Pancreas (tissue), 10 donors: Measurements from ENCODE around the gene CNNM3. TPM values are rescaled to one million over a fixed set of nuclear protein-coding genes. Genes with fewer than 3 reads are reported as not detected.

Source experiments
- ATAC-seq, 4 donors: fragments of 200-7000 bp; cut with Tn5 transposase; one replicate each; pipeline versions ENCODE4 v1.8.0 to v1.9.1; 2020; ENCODE audit warnings: mild to moderate bottlenecking in 4 of 4, moderate library complexity in 4 of 4
- DNase-seq, 6 donors: peaks; one replicate each; pipeline ENCODE4 v3.0.0-alpha.2; 2020
- FAIRE-seq: peaks from 2 replicates; lab custom pipeline; 2012; peaks lifted over from hg19 to GRCh38; lab: Jason Lieb, UNC
- H3K27ac ChIP-seq, 4 donors: fragments of 200-600 bp; sonication (generic); 1 replicate in 3 of 4; 2 replicates in 1 of 4; pipeline versions ENCODE4 v1.5.0 to v1.8.0; 2020
- H3K27me3 ChIP-seq, 4 donors: fragments of 200-600 bp; one replicate each; pipeline ENCODE4 v1.8.0; 2021
- H3K36me3 ChIP-seq, 3 donors: fragments of 200-600 bp; sonication (generic) in 1 of 3; one replicate each; pipeline versions ENCODE4 v1.5.0 to v1.8.0; 2020 to 2021
- H3K4me1 ChIP-seq, 3 donors: fragments of 200-600 bp; one replicate each; pipeline ENCODE4 v1.8.0; 2021
- H3K4me3 ChIP-seq, 4 donors: fragments of 200-600 bp; sonication (generic) in 2 of 4; one replicate each; pipeline versions ENCODE4 v1.5.0 to v1.8.0; 2020 to 2021
- H3K9me3 ChIP-seq, 4 donors: fragments of 200-600 bp; one replicate each; pipeline ENCODE4 v1.8.0; 2021
- CTCF ChIP-seq, 4 donors: fragments of 200-600 bp; sonication (generic) in 3 of 4; IDR thresholded peaks; one replicate each; pipeline versions ENCODE4 v1.5.0 to v1.8.0; 2021; ENCODE audit warnings: antibody characterized with exemption in 4 of 4
- WGBS, 2 donors: extraction: QIAGEN DNeasy Blood & Tissue Kit; methylation state at CpG; one replicate each; pipeline ENCODE4 v1.1.7; 2013; 5-methylcytosine and 5-hydroxymethylcytosine counted together
- intact Hi-C, 3 donors: fragments of 100-400 bp; cut with DNase I; formaldehyde crosslinking; loops; one replicate each; pipeline versions ENCODE4 v1.11.1 to v1.14.2; 2022
- polyA plus RNA-seq, 2 donors: library from polyadenylated mRNA; stranded (reverse); fragments of 200-250 nt; gene quantifications; one replicate each; pipeline ENCODE4 v1.2.3, GENCODE V29; 2013
- total RNA-seq, 6 donors: library from RNA; stranded (reverse); fragmentation: NEBNext Ultra II Directional in 4 of 6; extraction: Animal tissue kit (Norgen Biotek cat#: 25700) in 4 of 6; gene quantifications; one replicate each; pipeline versions ENCODE4 v1.2.1 to v1.2.4, GENCODE V29; 2021 to 2023
- donor health status: healthy with polysubstance abuse.
- donor health status: DM: no; HTN: no; CAD: no; lungs with moderate emphysema.
- donor health status: DM: no; HTN: no; CAD: no.
- donor health status: control.
- donor health status: control.
- donor health status: Bipolar disorder and iron deficiency.
- donor health status: DM: yes; HTN: yes; CAD: no.
- donor health status: DM: no; HTN: no; CAD: no.
- donor health status: DM: no; HTN: no; CAD: no.
- donor health status: DM: yes; HTN: yes; CAD: no.

CNNM3 gene
- total and polyA plus RNA-seq, 8 donors = 13.6 to 35.1 (median 25.1) TPM

GRCh38 chr2:96798733-96799622 lies 17.1 kb upstream of the CNNM3 start:
- FAIRE-seq (no peak), DNase-seq (no peak), ATAC-seq (no peak)
- Histone ChIP-seq H3K36me3 (no peaks in the 10 kb centered on the region), H3K4me3 (no peak overlapping the region), H3K27me3 (no peaks in the 10 kb centered on the region), H3K9me3 (no peaks in the 10 kb centered on the region), H3K4me1 (no peaks in the 10 kb centered on the region), H3K27ac (no peak overlapping the region)
- intact Hi-C loops = loop anchor here in 1 of 3 donors (5.0 kb wide), 1 partner anchor 247 kb away; no protein-coding TSS in a partner anchor
- whole genome bisulfite sequencing, 2 donors = 89 to 90% methylated on average over 23 of the region's 23 CpGs
- no peak for TF ChIP-seq CTCF (IDR thresholded peaks at IDR 0.05)

- 94 to 96% methylated on average over 8 of the region's 8 CpGs for WGBS, 2 donors
- H3K27ac ChIP-seq = no peak overlapping the region
- intact Hi-C loops = loop anchor here in 1 of 3 donors (5.0 kb wide), 1 partner anchor 247 kb away; no protein-coding TSS in a partner anchor
Measured at GRCh38 chr2:96799623-96799935, 16.5 kb upstream of the CNNM3 start.

GRCh38 chr2:96800061-96801004 lies 15.7 kb upstream of the CNNM3 start:
- 86 to 87% methylated on average over 27 of the region's 27 CpGs for WGBS, 2 donors
- intact Hi-C loops = loop anchor here in 1 of 3 donors (10.0 kb wide), 1 partner anchor 196 kb away; no protein-coding TSS in a partner anchor
- Histone ChIP-seq H3K27ac (no peak overlapping the region), H3K36me3 (no peaks in the 10 kb centered on the region), H3K4me1 (no peaks in the 10 kb centered on the region), H3K27me3 (no peaks in the 10 kb centered on the region), H3K9me3 (no peaks in the 10 kb centered on the region), H3K4me3 (no peak overlapping the region)
- ATAC-seq (peak; percentile 50 to 54 (median 52)), DNase-seq (no peak), FAIRE-seq (no peak)
- no peak for TF ChIP-seq CTCF (IDR thresholded peaks at IDR 0.05)

More at GRCh38 chr2:96799623-96799935, 16.5 kb upstream of the CNNM3 start:
- ATAC-seq (no peak), FAIRE-seq (no peak), DNase-seq (no peak)
- Histone ChIP-seq H3K4me3 (no peak overlapping the region), H3K9me3 (no peaks in the 10 kb centered on the region), H3K27me3 (no peaks in the 10 kb centered on the region), H3K36me3 (no peaks in the 10 kb centered on the region), H3K4me1 (no peaks in the 10 kb centered on the region)
- TF ChIP-seq CTCF (IDR thresholded peaks at IDR 0.05) = no peak

- 32 to 33% methylated on average over 15 of the region's 15 CpGs for WGBS, 2 donors
- no peak overlapping the region for H3K4me3 ChIP-seq
- H3K36me3 ChIP-seq = no peaks in the 10 kb centered on the region
- ATAC-seq = peak; percentile 94 to 100 (median 99)
- DNase-seq = peak; percentile 65 to 94 (median 81)
- no peaks in the 10 kb centered on the region for H3K27me3 ChIP-seq
- intact Hi-C loops = loop anchor here in 1 of 3 donors (10.0 kb wide), 1 partner anchor 196 kb away; no protein-coding TSS in a partner anchor
- peak; percentile 72 to 86 (median 84) for TF ChIP-seq CTCF (IDR thresholded peaks at IDR 0.05)
- FAIRE-seq = no peak
- H3K4me1 ChIP-seq = no peaks in the 10 kb centered on the region
- H3K27ac ChIP-seq = no peak overlapping the region
- no peaks in the 10 kb centered on the region for H3K9me3 ChIP-seq
Measured at GRCh38 chr2:96801005-96801785, 14.9 kb upstream of the CNNM3 start.
